Measurements from ENCODE around the gene PBRM1.

The PBRM1 gene

DNA sequence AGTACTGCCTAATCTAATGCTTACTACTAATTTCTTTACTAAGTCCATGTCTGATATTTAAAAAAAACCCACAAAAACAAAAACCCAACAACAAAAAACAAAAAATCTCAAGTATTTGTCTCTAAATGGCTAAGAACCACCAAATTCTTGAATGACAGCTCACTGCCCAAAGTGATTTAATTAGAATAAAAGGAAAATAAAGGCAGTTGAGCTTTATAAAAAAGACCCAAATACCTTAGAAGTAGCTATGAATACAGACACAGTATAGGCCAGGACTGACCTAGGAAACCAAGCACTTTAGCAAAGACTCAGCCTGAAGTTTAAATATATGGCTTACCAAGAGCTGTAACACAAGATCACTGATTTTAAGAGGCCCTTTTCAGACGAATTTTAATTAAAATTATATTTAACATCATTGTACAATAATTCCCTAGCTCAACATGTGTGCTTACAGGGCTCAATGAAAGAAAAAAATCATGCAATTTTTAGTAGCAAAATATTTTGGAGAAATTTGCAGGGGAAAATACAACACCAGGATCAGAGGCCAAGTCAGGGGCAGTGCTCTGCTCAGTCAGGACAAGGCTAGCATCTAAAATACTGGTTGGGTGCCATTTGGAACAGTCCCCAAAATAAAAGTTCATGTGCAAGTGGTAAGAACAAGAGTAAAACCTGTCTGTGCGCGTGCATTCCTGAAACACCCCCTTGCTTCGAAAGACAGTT lies 124.5 kb downstream of the PBRM1 start:
- no peak for DNase-seq

DNA sequence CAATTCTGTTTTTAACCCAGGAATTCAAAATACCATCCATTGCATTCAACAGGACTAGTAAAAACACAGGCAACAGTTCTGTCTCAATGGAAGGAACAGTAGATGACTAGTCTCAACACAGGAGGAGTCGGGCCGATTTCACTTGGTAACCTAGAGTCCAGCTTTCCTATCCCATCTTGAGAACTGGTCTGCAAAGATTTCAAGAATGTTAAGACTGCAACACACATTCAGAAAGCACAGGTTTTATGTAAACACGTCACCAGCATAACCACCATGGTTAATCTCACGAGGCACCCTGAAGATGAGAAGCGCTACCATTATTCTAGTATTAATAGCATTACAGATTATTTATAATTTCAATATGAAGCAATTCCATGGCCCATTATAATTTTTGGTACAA lies 127.3 kb downstream of the PBRM1 start:
- DNase-seq, result no peak

- DNase-seq, result no peak
Observed at GRCh38 chr3:52557011-52557960, 128.4 kb downstream of the PBRM1 start.

DNA sequence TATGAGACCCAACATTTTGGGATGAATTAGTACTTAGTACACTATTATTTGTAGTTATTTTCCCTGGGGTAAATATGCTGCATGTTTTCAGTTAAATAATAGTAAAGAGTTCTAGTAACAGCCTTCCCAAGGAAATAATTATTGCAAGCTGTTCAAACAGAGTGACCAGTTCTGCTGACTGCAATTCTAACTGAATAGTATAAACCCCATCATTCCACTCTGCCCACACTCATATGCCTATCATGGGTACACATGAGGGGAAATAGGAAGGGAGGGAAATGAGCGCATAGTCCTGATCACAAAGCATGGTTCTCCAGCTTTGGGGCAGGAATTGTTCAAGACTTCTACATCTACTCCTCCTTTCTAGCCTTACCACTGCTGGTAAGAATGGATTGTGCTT lies 130.7 kb downstream of the PBRM1 start:
- DNase-seq, result no peak

DNA sequence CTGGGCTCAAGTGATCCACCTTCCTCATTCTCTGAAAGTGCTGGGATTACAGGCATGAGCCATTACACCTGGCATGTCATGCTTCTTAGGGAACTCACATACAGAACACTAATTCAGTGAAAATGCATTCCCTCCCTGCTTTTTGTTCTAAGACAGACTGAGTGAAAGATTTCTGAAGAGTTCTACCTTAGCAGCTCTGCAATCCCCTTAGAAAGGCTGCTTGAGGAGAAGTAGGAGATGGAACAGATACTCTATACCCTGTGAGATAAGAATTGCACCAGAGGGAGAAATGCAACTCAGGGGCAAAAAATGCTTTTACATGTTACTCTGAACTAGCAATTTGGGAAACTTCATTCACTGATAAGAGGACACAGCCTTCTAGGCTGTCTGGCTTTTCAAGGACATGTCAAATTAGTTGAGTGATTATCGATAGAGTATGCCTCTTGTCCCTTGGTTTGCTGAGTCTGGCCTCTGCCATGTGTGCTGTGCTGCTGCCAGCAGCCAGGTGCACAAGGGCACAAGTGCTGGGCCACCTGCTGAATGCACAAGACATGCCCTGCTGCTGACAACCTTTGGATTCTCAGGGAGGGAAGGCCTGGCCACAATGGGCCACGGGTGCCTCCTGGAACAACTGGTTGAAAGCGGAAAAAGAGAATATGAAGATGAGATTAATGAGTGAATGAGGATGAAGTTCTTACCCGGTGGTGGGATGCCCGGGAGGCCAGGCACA lies 131.5 kb downstream of the PBRM1 start:
- DNase-seq, result peak; percentile 8

- DNase-seq, result no peak
Observed at GRCh38 chr3:52552089-52552488, 133.6 kb downstream of the PBRM1 start.

- no peak for DNase-seq
Observed at GRCh38 chr3:52551118-52551517, 134.6 kb downstream of the PBRM1 start.

- DNase-seq, result no peak
Observed at GRCh38 chr3:52547143-52547542, 138.6 kb downstream of the PBRM1 start.

GRCh38 chr3:52546111-52546901 lies 139.4 kb downstream of the PBRM1 start:
- DNase-seq, result no peak

DNA sequence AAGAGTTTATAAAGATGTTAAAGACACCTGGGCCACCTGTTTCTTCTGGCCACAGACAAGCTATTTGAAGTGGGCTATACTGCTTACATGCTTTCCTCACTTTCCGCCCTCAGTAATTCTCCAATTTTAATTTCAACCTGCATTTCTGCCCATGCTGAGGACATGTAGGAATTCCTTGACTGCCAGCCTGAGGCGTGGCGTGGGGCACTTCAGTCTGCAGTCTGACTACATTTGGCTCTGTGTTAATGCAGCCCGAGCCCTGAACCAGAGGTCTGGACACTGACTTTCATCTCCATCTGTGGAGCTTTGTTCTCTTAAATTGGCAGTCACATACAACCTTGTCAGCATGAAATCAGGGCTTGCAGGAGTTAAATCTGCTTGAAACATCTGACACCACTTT lies 140.8 kb downstream of the PBRM1 start:
- no peak for DNase-seq

DNA sequence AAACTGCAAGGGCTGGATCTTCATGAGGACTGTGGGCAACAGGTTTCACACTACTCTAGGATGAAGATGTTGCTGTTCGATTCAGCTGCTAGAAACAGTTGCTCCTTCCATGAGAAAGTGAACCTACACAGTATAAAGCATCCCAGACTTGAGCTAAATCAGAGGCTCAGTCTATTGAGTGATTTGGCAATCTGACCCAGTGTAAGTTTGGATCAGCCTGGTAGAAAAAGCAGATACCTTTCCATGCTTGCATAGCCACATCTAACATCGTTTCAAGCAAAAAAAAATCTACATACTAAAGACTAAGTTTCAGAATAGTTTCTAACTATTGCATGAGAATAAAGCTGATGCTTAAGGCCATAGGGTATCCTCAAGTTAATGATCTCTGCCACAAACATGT lies 144.7 kb downstream of the PBRM1 start:
- no peak for DNase-seq

DNA sequence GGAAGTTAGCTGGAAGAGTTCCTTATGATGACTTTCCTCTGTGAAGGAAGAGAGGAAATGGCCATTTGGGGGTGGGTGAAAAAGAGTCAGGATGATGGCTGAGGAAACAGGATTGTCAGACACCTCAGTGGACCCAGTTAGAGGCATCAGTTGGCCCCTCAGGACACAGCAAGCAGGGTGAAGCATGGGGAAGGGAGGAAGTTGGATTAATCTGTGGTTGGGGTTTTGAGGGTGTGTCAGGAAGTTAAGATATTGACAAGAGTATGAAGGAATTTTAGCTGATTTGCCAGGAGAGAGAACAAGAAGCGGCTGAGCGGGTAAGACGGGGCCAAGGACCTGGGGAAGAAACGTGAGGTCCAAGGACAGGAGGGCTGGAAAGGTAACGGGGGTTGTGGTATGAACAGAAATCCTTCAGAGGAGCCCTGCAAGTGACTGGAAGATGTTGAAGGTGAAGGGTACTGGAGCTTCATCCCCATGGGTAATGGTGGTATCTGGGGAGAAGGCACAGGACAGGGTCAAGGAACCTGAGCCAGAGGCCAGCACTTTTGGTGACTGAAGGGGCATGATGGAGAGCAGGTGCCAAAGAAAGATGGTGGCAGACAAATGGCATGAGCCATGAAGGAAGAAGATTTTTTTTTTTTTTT lies 146.6 kb downstream of the PBRM1 start:
- DNase-seq, result no peak

DNA sequence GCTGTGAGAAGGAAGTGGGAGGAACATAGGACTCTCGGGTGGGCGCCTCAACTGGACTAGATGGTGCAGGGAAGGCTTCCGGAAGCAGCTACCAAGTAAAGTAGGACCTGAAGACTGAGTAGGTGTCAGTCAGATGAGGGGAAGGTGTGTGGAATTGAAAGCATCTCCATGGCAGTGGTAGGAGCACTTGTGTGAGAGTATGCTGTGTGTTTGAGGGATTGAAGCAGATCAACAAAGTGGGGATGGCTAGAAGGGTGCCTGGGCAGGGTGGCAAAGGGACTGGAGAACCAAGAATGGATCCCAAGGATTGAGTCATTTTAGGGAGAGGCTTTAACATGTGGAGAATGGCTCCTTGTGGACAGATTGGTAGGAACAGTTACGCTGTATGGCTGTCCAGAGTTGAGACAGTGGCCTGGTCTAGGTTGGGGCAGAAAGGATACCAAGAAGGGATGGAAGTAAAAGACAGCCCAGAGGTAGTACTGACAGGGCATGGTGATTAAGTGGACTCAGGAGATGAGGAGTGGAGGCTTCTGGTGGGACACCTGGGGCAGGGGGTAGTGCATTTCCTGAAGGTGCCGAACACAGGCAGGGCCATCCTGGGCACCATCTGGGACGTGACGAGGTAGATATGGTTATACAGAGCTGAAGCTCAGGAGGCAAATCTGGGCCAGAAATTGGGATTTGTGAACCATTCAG lies 147.8 kb downstream of the PBRM1 start:
- no peak for DNase-seq

DNA sequence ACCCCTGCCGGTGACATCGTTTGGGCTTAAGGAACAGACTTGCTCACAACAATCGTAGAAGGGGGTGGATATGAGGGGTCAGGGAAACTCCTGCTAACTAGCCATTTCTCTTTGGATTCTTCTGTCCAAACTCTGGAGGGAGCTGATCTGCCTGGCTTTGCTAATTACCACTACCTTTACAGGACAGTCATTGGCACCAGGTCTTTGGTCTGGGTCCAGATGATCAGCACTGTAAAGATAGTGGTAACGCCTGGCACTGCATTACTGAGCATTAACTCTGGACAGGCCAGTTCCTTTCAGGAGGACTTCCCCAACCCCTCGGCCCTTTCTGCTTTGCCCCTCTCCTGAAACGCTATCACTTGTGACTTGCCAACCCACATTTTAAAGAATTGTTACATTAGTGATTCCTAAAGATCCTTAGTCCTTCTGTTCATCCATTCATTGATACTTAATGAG lies 148.5 kb downstream of the PBRM1 start:
- DNase-seq, result no peak

GRCh38 chr3:52536369-52537164 lies 149.1 kb downstream of the PBRM1 start, which contains the start of gene UQCC5:
TSS of gene UQCC5 (plus strand) at chr3:52536605. CDS start at chr3:52536756, 151 bp downstream.
- peak; percentile 95 for DNase-seq

DNA sequence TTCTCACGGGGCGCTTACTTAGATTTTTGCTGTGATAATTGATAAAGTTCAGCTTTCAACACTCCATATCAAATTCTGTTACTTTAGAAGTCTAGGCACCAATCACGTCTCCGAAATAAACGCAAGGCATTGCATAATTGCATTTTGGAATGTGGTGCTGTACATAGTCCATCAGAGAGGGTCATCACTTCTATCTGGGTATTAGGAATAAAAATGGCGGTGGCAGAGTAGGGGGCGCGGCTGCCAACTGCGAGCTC lies 149.7 kb downstream of the PBRM1 start:
- no peak for DNase-seq

DNA sequence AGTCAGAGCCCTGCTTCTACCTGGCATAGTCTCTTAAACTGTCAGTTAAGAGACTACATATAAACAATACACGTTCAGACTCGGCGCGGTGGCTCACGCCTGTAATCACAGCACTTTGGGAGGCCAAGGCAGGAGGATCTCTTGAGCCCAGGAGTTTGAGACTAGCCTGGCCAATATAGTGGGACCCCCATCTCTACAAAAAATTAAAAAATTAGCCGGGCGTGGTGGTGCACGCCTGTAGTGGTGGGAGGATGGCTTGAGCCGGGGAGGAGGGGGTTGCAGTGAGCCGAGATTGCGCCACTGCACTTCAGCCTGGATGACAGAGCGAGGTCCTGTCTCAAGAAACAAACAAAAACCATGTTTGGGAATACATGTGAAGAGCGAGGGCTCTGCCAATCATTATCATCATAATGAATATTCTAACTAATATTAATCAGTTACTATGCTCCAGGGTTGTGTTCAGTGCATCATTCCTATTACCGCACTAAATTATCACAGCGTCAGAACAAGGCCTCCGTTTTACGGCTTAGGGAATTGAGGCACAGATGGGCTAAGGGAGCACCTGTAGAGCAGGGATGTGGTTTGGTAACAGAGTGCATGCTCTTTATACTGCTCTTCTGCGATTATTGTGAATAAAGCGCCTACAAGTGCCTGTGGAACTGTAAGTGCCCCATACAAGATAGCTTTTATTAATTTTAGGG lies 150.2 kb downstream of the PBRM1 start:
- peak; percentile 7 for DNase-seq

- DNase-seq, result peak; percentile 54
Observed at GRCh38 chr3:52534281-52535183, 151.2 kb downstream of the PBRM1 start.

Measured in NCI-H1092 treated with DMSO at 0.1 percent for 48 hours (cell line).